HCT116 (cell line): ENCODE results near the gene PPP1CC. TPM values are rescaled to one million over a fixed set of nuclear protein-coding genes. Genes with fewer than 3 reads are reported as not detected.
A peak's percentile ranks its signal among the peaks of the same experiment; 100 is the strongest.

Source experiments
- ATAC-seq: fragments of 200-7000 bp; cut with Tn5 transposase; 2 replicates; pipeline ENCODE4 v1.9.1; 2020; ENCODE audit warnings: mild to moderate bottlenecking, moderate library complexity
- BruUV-seq: library from RNA; stranded (reverse); fragments of 400-500 nt; replicated peaks from 2 replicates; lab custom pipeline; 2021; lab: Mats Ljungman, UMichigan
- CTCF ChIA-PET: fragments of 300-600 bp; sonication (Branson Sonifier 250); formaldehyde crosslinking; loops from one replicate; lab custom pipeline; 2021; ENCODE audit warnings: antibody characterized with exemption; lab: Charles Lee
- POLR2A ChIA-PET: fragments of 300-600, 350-600 bp; sonication (Branson Sonifier 250); formaldehyde crosslinking; loops from one replicate; lab custom pipeline; 2021; ENCODE audit warnings: antibody characterized with exemption; lab: Charles Lee
- RAD21 ChIA-PET, 2 experiments: fragments of 300-600 bp; sonication (Branson Sonifier 250); formaldehyde crosslinking; loops; one replicate each; lab custom pipeline; 2023; ENCODE audit warnings: low total read pairs in 2 of 2; ENCODE audit not compliant: uncharacterized antibody in 2 of 2, unreplicated experiment in 2 of 2, low non-redundant PET in 1 of 2; lab: Charles Lee
- DNase-seq: peaks from one replicate; pipeline ENCODE4 v3.0.0-alpha.2; 2010; ENCODE audit warnings: low read depth, low spot score
- H2AFZ ChIP-seq: fragments of 200-600 bp; shearing (Covaris generic), sonication (generic); 2 replicates; pipeline ENCODE4 v1.6.1; 2017; ENCODE audit warnings: low read depth, mixed run types, mixed read lengths, antibody characterized with exemption, low read length; ENCODE audit not compliant: poor library complexity, severe bottlenecking
- H3K27ac ChIP-seq: 2 replicates; pipeline ENCODE4 v1.5.1; 2012; ENCODE audit warnings: low read depth, low read length
- H3K27me3 ChIP-seq: fragments of 200-600 bp; sonication (generic); 2 replicates; pipeline ENCODE4 v1.6.1; 2016; ENCODE audit warnings: mixed run types, low read length, mixed read lengths; ENCODE audit not compliant: insufficient read depth
- H3K36me3 ChIP-seq, 2 experiments: fragments of 200-500 bp in 1 of 2; fragments of 200-600 bp in 1 of 2; sonication (Bioruptor generic) in 1 of 2; sonication (generic) in 1 of 2; 2 replicates each; pipeline versions ENCODE4 v1.5.1 to v1.6.1; 2014 to 2016; ENCODE audit warnings: low read length in 2 of 2, inconsistent platforms in 1 of 2, mixed read lengths in 1 of 2, mixed run types in 1 of 2; ENCODE audit not compliant: insufficient read depth in 2 of 2, control insufficient read depth in 1 of 2
- H3K4me1 ChIP-seq, 2 experiments: fragments of 200-600 bp in 1 of 2; sonication (generic) in 1 of 2; 2 replicates each; pipeline versions ENCODE4 v1.5.1 to v1.6.1; 2012 to 2017; ENCODE audit warnings: low read length in 2 of 2, inconsistent platforms in 1 of 2, mild to moderate bottlenecking in 1 of 2, mixed read lengths in 1 of 2, mixed run types in 1 of 2, moderate library complexity in 1 of 2; ENCODE audit not compliant: insufficient read depth in 2 of 2, control insufficient read depth in 1 of 2
- H3K4me2 ChIP-seq: fragments of 200-600 bp; sonication (generic); 2 replicates; pipeline ENCODE4 v1.6.1; 2017; ENCODE audit warnings: mixed run types, low read length, mixed read lengths
- H3K4me3 ChIP-seq, 2 experiments: fragments of 200-600 bp in 1 of 2; sonication (generic) in 1 of 2; replicated peaks in 1 of 2; 2 replicates each; pipeline ENCODE4 v1.5.1; 2011 to 2016; ENCODE audit warnings: low read length in 2 of 2, control low read depth in 1 of 2, low read depth in 1 of 2, mild to moderate bottlenecking in 1 of 2, mixed read lengths in 1 of 2, mixed run types in 1 of 2
- H3K79me2 ChIP-seq: fragments of 200-600 bp; sonication (generic); 2 replicates; pipeline ENCODE4 v1.6.1; 2017; ENCODE audit warnings: mild to moderate bottlenecking, mixed run types, low read length, moderate library complexity, mixed read lengths; ENCODE audit not compliant: insufficient read depth
- H3K9ac ChIP-seq: fragments of 200-600 bp; sonication (generic); 2 replicates; pipeline ENCODE4 v1.6.1; 2016; ENCODE audit warnings: low read length, mixed read lengths
- H3K9me2 ChIP-seq: fragments of 200-600 bp; sonication (generic), shearing (Covaris generic); 2 replicates; pipeline ENCODE4 v1.6.1; 2017; ENCODE audit warnings: mixed run types, mild to moderate bottlenecking, moderate library complexity; ENCODE audit not compliant: insufficient read depth
- H3K9me3 ChIP-seq, 2 experiments: fragments of 200-500 bp in 1 of 2; fragments of 200-600 bp in 1 of 2; sonication (Bioruptor generic) in 1 of 2; sonication (generic) in 1 of 2; 2 replicates each; pipeline ENCODE4 v1.6.1; 2014 to 2017; ENCODE audit warnings: low read length in 2 of 2, mixed read lengths in 2 of 2, inconsistent platforms in 1 of 2, low read depth in 1 of 2, mild to moderate bottlenecking in 1 of 2, mixed run types in 1 of 2, moderate library complexity in 1 of 2; ENCODE audit not compliant: control insufficient read depth in 1 of 2, insufficient read depth in 1 of 2
- H4K20me1 ChIP-seq: fragments of 200-600 bp; sonication (generic), shearing (Covaris generic); 2 replicates; pipeline ENCODE4 v1.6.1; 2017; ENCODE audit warnings: mixed run types, mild to moderate bottlenecking, moderate library complexity; ENCODE audit not compliant: insufficient read depth
- ATF3 ChIP-seq: IDR thresholded peaks from 2 replicates; pipeline ENCODE4 v1.6.1; 2012
- CBX3 ChIP-seq: IDR thresholded peaks from 2 replicates; pipeline ENCODE4 v1.6.1; 2012; ENCODE audit warnings: low read depth
- CEBPB ChIP-seq: IDR thresholded peaks from 2 replicates; pipeline ENCODE4 v1.6.1; 2012; ENCODE audit warnings: low read depth
- CTCF ChIP-seq, 3 experiments: fragments of 200-600 bp in 1 of 3; sonication (generic) in 1 of 3; IDR thresholded peaks in 2 of 3; conservative IDR thresholded peaks in 1 of 3; 2 replicates each; pipeline ENCODE4 v1.5.1; 2012 to 2017; ENCODE audit warnings: low read depth in 2 of 3, low read length in 2 of 3, antibody characterized with exemption in 1 of 3, borderline replicate concordance in 1 of 3, control low read depth in 1 of 3, mild to moderate bottlenecking in 1 of 3, mixed read lengths in 1 of 3, mixed run types in 1 of 3, moderate library complexity in 1 of 3; ENCODE audit not compliant: insufficient read depth in 1 of 3
- EZH2 ChIP-seq: fragments of 200-600 bp; sonication (generic); IDR thresholded peaks from 2 replicates; pipeline ENCODE4 v1.6.1; 2017; ENCODE audit warnings: antibody characterized with exemption, mixed run types
- JUND ChIP-seq: IDR thresholded peaks from 2 replicates; pipeline ENCODE4 v1.6.1; 2012
- MAX ChIP-seq: IDR thresholded peaks from 2 replicates; pipeline ENCODE4 v1.6.1; 2012
- POLR2A ChIP-seq: IDR thresholded peaks from 2 replicates; pipeline ENCODE4 v1.7.0; 2011; ENCODE audit warnings: borderline replicate concordance; ENCODE audit not compliant: insufficient read depth, insufficient read length; ENCODE audit errors: extremely low read depth
- POLR2AphosphoS5 ChIP-seq: IDR thresholded peaks from 2 replicates; pipeline ENCODE4 v1.6.1; 2011; ENCODE audit warnings: mild to moderate bottlenecking, low read depth, low read length, moderate library complexity
- RAD21 ChIP-seq: IDR thresholded peaks from 2 replicates; pipeline ENCODE4 v1.6.1; 2012; ENCODE audit warnings: low read depth, mild to moderate bottlenecking
- REST ChIP-seq: IDR thresholded peaks from 2 replicates; pipeline ENCODE4 v1.6.1; 2012; ENCODE audit warnings: low read depth
- SIN3A ChIP-seq: IDR thresholded peaks from 2 replicates; pipeline ENCODE4 v1.6.1; 2012; ENCODE audit warnings: low read depth
- SP1 ChIP-seq: IDR thresholded peaks from 2 replicates; pipeline ENCODE4 v1.6.1; 2012; ENCODE audit warnings: low read depth
- SRF ChIP-seq: IDR thresholded peaks from 2 replicates; pipeline ENCODE4 v1.6.1; 2012; ENCODE audit warnings: low read depth
- YY1 ChIP-seq: IDR thresholded peaks from 2 replicates; pipeline ENCODE4 v1.6.1; 2011; ENCODE audit warnings: low read length, low read depth, moderate library complexity, mild to moderate bottlenecking; ENCODE audit not compliant: insufficient replicate concordance; ENCODE audit errors: extremely low read depth
- ZBTB33 ChIP-seq: IDR thresholded peaks from 2 replicates; pipeline ENCODE4 v1.6.1; 2011; ENCODE audit warnings: mild to moderate bottlenecking, low read length, moderate library complexity; ENCODE audit not compliant: insufficient replicate concordance; ENCODE audit errors: extremely low read depth
- ZNF274 ChIP-seq: fragments of 200-500 bp; sonication (Bioruptor generic); IDR thresholded peaks from 2 replicates; pipeline ENCODE4 v1.6.1; 2014; ENCODE audit warnings: mild to moderate bottlenecking, low read depth, low read length, inconsistent platforms
- intact Hi-C: fragments of 100-400 bp; cut with micrococcal nuclease; formaldehyde crosslinking; loops from 2 replicates; pipeline ENCODE4 v1.10.0; 2022
- total RNA-seq: library from RNA; stranded (reverse); gene quantifications from one replicate; pipeline ENCODE4 v1.2.1, GENCODE V29; 2021; ENCODE audit not compliant: unreplicated experiment

The PPP1CC gene
- total RNA-seq, 1 experiment from 2014 or later, result 248 TPM

- BruUV-seq, result TSS peak; percentile 25
- Histone ChIP-seq H3K9me3 (no peaks in the 10 kb centered on the region), H3K4me2 (no peak overlapping the region), H4K20me1 (peaks cover 30% of the 10 kb centered on the region; the same call in 1 of the 2 replicates), H3K36me3 (peaks cover 62 to 71% of the 10 kb centered on the region in 2 experiments), H2AFZ (no peak overlapping the region)
- ChIA-PET POLR2A (no interaction called here), RAD21 (no interaction called here)
- intact Hi-C loops, result no loop called here
- DNase-seq, result no peak
- TF ChIP-seq ATF3, result no peak
- TF ChIP-seq ZBTB33, result no peak
- TF ChIP-seq CEBPB, result no peak
- TF ChIP-seq RAD21, result no peak
- no peak for TF ChIP-seq SRF
- TF ChIP-seq YY1, result no peak
- TF ChIP-seq POLR2A, result no peak
- no peak for TF ChIP-seq SIN3A
- no peak for TF ChIP-seq CTCF (IDR thresholded peaks at IDR 0.05 in 2 of 3, conservative IDR thresholded peaks at IDR 0.05 in 1 of 3; ENCODE audit: borderline replicate concordance in 1 of 3, insufficient read depth in 1 of 3, low read depth in 2 of 3, low read length in 2 of 3)
- TF ChIP-seq ZNF274, result no peak
- no peak for TF ChIP-seq EZH2
- TF ChIP-seq MAX, result no peak
- no peak for TF ChIP-seq POLR2AphosphoS5
- no peak for TF ChIP-seq JUND
- TF ChIP-seq REST, result no peak
- no peak for TF ChIP-seq SP1
- TF ChIP-seq CBX3, result no peak
- TF ChIP-seq, all 23 proteins: peak for 0
- Histone ChIP-seq H3K9me2 (no peaks in the 10 kb centered on the region), H3K9ac (no peak overlapping the region), H3K4me3 (no peak overlapping the region), H3K79me2 (peaks cover 48% of the 10 kb centered on the region), H3K4me1 (no peaks in the 10 kb centered on the region), H3K27ac (no peak overlapping the region), H3K27me3 (no peaks in the 10 kb centered on the region)
- CTCF ChIA-PET, result interaction anchor here (1.5 kb wide), 1 partner anchor 16 kb away, joined by 3 read pairs; no protein-coding TSS in a partner anchor
- ATAC-seq, result no peak
Observed at GRCh38 chr12:110720516-110720915, 22.2 kb downstream of the PPP1CC start.
